Keratinocyte (primary cell): ENCODE data around the gene GPATCH4.

Experiments
- EZH2 ChIP-seq: IDR thresholded peaks from one replicate; pipeline ENCODE4 v1.6.1; 2012; ENCODE audit warnings: inconsistent platforms, mild to moderate bottlenecking, low read length, moderate library complexity
- TF ChIP-seq, protein P1 (sequence below), 3 experiments: IDR thresholded peaks in 1 of 3; conservative IDR thresholded peaks in 1 of 3; optimal IDR thresholded peaks in 1 of 3; 2 replicates in 2 of 3; 3 replicates in 1 of 3; pipeline versions ENCODE3 to v1.5.1; 2011; ENCODE audit warnings: low read length in 3 of 3, mild to moderate bottlenecking in 3 of 3, moderate library complexity in 2 of 3, control low read depth in 1 of 3, inconsistent platforms in 1 of 3; ENCODE audit not compliant: insufficient read depth in 2 of 3; ENCODE audit errors: extremely low read depth in 1 of 3

DNA sequence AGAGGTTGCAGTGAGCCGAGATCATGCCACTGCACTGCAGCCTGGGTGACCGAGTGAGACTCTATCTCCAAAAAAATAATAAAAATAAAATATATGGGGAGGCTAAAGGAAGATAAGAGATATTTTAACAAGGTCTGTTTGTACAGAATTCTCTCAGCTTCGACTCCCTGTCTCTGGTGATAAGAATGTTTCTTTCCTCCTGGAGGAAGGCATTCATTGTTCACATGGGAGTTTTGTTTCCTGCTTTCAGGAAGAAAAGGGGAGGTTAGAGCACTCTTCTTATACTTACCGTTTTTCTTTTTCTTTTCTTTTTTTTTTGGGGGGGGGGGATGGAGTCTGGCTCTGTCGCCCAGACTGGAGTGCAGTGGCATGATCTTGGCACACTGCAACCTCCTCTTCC is 11.7 kb downstream of the GPATCH4 start:
- TF ChIP-seq, protein P1, sequence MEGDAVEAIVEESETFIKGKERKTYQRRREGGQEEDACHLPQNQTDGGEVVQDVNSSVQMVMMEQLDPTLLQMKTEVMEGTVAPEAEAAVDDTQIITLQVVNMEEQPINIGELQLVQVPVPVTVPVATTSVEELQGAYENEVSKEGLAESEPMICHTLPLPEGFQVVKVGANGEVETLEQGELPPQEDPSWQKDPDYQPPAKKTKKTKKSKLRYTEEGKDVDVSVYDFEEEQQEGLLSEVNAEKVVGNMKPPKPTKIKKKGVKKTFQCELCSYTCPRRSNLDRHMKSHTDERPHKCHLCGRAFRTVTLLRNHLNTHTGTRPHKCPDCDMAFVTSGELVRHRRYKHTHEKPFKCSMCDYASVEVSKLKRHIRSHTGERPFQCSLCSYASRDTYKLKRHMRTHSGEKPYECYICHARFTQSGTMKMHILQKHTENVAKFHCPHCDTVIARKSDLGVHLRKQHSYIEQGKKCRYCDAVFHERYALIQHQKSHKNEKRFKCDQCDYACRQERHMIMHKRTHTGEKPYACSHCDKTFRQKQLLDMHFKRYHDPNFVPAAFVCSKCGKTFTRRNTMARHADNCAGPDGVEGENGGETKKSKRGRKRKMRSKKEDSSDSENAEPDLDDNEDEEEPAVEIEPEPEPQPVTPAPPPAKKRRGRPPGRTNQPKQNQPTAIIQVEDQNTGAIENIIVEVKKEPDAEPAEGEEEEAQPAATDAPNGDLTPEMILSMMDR (optimal IDR thresholded peaks at IDR 0.05 in 1 of 3, IDR thresholded peaks at IDR 0.05 in 1 of 3, conservative IDR thresholded peaks at IDR 0.05 in 1 of 3; ENCODE audit: extremely low read depth in 1 of 3, insufficient read depth in 2 of 3, low read length in 3 of 3) = no peak
- no peak for TF ChIP-seq EZH2
